GM15510 (cell line): Measurements from ENCODE around the gene UBALD2.

ENCODE experiments used
- POLR2A ChIP-seq: IDR thresholded peaks from 3 replicates; pipeline ENCODE4 v1.6.1; 2011; ENCODE audit warnings: borderline replicate concordance; ENCODE audit not compliant: insufficient read length; ENCODE audit errors: extremely low read depth

Gene UBALD2

GRCh38 chr17:76260669-76261068, 4.5 kb upstream of the UBALD2 start:
- TF ChIP-seq POLR2A: peak; percentile 55

- peak; percentile 34 for TF ChIP-seq POLR2A
Measured at GRCh38 chr17:76261421-76262215, 3.5 kb upstream of the UBALD2 start.

GRCh38 chr17:76262732-76263344, 2.3 kb upstream of the UBALD2 start:
- peak; percentile 46 for TF ChIP-seq POLR2A

DNA sequence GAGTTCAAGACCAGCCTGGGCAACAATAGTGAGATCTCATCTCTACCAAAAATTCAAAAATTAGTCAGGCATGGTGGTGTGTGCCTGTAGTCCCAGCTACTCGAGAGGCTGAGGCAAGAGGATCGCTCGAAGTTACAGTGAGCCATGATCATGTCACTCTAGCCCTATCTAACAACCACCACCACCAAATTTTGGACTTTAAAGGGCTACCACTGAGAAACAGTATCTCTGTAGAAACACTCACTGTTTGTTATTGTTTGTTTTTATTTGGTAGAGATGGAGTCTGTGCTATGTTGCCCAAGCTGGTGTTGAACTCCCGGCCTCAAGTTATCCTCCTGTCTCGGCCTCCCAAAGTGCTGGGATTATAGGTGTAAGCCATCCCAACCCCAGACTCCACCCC, 1.3 kb upstream of the UBALD2 start:
- no peak for TF ChIP-seq POLR2A

DNA sequence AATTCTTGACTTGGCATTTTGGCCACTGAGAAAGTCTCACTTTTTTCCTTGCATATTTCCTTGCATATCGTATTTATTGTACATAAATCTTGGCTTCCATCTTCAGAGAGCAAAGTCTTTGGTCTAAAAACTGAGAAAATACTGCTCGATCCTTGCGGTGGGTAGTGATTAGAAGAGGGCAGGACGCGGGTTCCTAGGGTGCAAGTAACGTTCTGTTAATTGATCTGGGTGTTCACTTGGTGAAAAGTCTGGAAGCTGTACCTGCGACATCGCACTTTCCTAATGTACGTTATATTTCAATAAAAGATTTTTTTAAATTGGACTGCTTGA, 758 bp upstream of the UBALD2 start:
- TF ChIP-seq POLR2A: no peak

DNA sequence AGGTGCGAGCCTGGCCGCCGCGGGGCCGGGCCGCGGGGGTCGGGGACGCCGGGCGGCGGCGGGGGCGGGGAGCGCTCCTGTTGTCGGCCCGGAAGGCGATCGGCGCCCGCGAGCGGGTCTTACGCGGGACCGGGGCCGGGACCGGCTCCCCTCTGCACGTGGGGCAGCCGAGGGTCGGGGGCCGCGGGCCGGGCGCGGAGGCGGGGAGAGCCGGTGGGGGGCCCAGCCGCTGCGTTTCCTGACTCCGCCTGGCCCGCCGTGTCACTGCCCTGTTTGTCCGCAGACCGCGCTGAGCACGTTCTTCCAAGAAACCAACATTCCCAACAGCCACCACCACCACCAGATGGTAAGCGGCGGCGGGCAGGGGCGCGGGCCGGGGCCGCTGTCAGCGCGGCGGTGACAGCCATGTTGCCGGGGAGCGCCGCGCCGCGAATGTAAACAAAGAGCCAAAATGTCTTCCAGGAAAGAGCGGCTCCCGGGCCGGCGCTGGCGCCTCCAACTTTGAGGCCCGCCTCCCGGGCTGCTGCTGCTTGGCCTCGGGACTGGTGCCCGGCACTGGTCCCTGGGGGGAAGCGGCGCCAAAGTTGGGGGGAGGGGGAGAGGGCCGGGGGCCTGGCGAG, 586 bp downstream of the UBALD2 start:
- TF ChIP-seq POLR2A: no peak

DNA sequence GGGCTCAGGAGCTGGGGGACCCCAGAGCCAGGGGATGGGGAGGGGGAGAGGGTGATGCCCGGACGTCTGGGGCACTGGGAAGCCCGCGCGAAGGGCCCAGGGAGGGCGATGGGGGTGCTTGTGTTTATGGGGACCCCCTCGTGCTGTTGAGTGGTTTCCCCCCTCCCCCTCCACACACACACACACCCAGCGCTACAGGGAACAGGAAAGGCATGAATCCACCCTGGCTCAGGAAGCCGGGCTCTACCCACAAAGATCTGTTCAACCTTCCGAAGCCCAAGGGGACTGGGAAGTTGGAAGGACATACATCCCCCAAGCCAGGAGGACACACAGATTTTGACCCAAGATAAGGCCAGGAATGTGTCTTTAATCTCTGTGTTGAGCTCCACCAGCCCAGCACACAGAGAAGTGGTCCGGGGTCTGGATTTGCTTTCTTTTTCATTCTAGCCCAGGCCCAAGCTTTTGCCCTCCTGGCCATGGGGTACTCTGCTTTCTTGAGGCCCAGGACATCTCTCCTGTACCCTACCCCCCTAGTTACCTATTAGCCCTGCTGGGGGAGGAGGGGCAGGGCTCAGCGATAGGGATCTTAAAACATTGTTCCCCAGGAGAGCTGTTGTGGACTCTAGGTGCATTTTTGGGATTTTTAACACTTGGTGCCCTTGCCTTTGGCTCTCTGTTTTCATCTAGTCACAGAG, 1.2 kb downstream of the UBALD2 start:
- peak; percentile 21 for TF ChIP-seq POLR2A

GRCh38 chr17:76267051-76267576, 2.0 kb downstream of the UBALD2 start:
- peak; percentile 15 for TF ChIP-seq POLR2A

DNA sequence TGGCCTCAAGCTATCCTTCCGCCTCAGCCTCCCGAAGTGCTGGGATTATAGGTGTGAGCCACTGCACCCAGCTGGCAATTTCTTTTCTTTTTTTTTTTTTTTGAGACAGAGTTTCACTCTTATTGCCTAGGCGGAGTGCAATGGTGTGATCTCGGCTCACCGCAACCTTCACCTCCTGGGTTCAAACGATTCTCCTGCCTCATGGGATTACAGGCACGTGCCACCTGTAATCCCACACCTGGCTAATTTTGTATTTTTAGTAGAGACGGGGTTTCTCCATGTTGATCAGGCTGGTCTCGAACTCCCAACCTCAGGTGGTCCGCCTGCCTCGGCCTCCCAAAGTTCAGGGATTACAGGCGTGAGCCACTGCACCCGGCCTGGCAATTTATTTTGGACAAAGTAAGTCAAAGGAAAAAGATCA, 2.4 kb downstream of the UBALD2 start:
- TF ChIP-seq POLR2A: peak; percentile 18

DNA sequence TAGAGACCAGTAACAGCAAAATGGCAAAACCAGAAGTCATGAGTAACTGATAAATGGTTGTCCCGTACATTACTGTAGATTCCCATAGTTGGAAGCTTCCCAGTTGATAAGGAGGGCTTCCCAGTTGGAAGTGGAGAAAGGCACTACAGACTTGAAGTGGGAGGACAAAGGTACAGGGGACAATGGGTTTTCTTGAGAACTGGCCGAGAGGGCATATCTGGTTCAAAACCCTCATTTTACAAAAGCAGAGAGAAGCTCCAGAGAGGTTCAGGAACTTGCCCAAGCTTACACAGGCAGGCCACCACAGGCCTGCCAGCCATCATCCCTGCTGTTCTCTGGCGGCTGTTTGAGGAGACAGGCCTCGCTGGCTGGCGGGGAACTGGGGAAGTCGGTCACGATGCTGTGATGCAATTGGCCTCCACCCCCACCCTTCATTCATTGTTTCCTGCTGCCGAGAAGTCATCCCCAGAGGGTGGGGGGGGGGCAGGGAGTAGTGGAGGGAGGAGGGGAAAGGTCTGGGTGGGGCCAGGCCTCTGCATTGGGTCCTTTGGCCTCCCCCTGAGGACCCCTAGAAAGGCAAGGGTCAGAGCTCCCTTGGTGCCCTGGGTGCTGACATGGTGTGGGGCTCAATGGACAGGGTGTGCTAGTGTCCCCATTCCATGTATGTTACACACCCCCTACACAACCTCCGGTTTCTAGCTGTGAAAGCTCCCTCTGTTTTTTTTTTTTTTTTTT, 3.0 kb downstream of the UBALD2 start:
- TF ChIP-seq POLR2A: peak; percentile 78

- peak; percentile 1 for TF ChIP-seq POLR2A
Measured at GRCh38 chr17:76268991-76269981, 4.1 kb downstream of the UBALD2 start.

DNA sequence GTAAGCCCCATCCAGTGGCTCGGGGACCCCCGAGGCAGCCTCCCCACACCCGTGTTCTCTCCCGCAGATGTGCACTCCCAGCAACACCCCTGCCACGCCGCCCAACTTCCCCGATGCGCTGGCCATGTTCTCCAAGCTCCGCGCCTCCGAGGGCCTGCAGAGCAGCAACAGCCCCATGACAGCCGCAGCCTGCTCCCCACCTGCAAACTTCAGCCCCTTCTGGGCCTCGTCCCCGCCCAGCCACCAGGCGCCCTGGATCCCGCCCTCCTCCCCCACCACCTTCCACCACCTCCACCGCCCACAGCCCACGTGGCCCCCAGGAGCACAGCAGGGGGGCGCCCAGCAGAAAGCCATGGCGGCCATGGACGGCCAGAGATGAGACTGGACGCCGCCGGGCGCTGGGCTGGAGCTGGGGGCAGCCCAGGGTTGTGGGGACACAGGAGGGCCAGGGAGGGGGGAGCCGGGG, 5.0 kb downstream of the UBALD2 start:
- peak; percentile 41 for TF ChIP-seq POLR2A

DNA sequence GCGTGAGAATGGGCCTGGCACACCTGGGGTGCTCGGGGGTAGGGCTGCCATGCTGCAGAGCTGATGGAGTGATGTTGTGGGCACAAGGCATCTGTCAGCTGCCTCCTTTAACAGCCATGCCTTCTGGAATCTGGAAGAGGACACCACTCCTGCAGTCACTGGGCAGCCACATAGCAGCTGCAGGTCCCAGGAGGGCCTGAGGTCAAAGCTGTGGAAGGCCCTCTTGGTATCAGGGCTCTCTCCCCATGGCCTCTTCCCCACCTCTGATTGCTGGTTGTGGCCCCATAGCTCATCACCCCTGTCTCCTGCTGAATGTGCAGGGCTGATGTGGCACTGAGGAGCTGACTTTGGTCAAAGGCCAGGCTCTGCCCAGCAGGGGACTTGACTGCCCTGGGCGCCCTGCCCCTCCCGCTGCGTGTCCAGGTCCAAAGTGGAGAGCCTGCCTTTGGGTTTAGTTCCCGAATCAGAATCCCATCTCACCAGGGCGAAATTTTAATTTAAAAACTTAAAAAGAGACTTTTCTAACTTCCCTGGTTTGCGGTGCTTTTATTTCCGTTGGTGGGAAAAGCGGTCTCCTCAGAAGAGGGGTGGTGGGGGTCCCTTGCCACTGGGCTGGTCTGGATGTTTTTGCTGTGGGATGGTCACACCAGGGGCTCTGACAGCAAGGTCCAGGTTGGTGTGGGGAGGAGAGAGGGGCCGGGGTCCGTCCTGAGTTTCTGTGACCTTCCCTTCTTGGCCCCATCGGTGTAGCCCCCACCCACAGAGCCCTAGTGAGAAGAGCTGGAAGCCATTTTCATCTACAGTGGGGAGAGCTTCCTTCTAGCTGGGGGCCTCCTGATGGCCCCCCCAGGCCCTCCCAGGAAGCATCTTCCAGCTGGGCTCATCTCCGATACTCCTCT, 5.9 kb downstream of the UBALD2 start:
- TF ChIP-seq POLR2A: peak; percentile 39
